Prostate gland (tissue), 2 donors: ENCODE results near the gene FRMD1. TPM values are rescaled to one million over a fixed set of nuclear protein-coding genes. Genes with fewer than 3 reads are reported as not detected.

Source experiments
- DNase-seq: peaks from one replicate; pipeline ENCODE4 v3.0.0-alpha.2; 2019; ENCODE audit warnings: low spot score
- H3K27ac ChIP-seq, 2 donors: fragments of 200-600 bp; sonication (generic); 2 replicates each; pipeline ENCODE4 v1.5.1; 2017 to 2019
- H3K27me3 ChIP-seq: fragments of 200-600 bp; sonication (generic); replicated peaks from 2 replicates; pipeline ENCODE4 v1.5.1; 2019; ENCODE audit not compliant: insufficient read depth
- H3K36me3 ChIP-seq, 2 donors: fragments of 200-600 bp; sonication (generic); 1 replicate in 1 of 2; 2 replicates in 1 of 2; pipeline versions ENCODE4 v1.5.1 to v1.8.1; 2017 to 2019
- H3K4me1 ChIP-seq: fragments of 200-600 bp; sonication (generic); replicated peaks from 2 replicates; pipeline ENCODE4 v1.5.1; 2019
- H3K4me3 ChIP-seq, 2 donors: fragments of 200-600 bp; sonication (generic); 2 replicates each; pipeline ENCODE4 v1.5.1; 2017 to 2019
- H3K9me3 ChIP-seq: fragments of 200-600 bp; sonication (generic); 2 replicates; pipeline ENCODE4 v1.5.1; 2017
- POLR2A ChIP-seq: fragments of 450-650 bp; IDR thresholded peaks from one replicate; pipeline ENCODE4 v1.6.1; 2016; ENCODE audit warnings: antibody characterized with exemption, mild to moderate bottlenecking
- POLR2AphosphoS5 ChIP-seq: sonication (generic); formaldehyde crosslinking; IDR thresholded peaks from one replicate; pipeline ENCODE4 v1.6.1; 2017; ENCODE audit warnings: antibody characterized with exemption
- WGBS: methylation state at CpG from one replicate; pipeline ENCODE4 v1.1.5; 2018; 5-methylcytosine and 5-hydroxymethylcytosine counted together
- intact Hi-C: fragments of 100-400 bp; cut with DNase I; formaldehyde crosslinking; loops from one replicate; pipeline ENCODE4 v1.14.2; 2022
- total RNA-seq, 2 donors: library from RNA; depleted of rRNA; stranded (reverse); fragments of >200 nt; gene quantifications; one replicate each; pipeline ENCODE4 v1.1.0, GENCODE V29; 2016
- TF ChIP-seq, protein P1 (sequence below), 4 experiments: fragments of 200-600 bp in 2 of 4; fragments of 450-650 bp in 2 of 4; sonication (generic) in 2 of 4; IDR thresholded peaks; 1 replicate in 3 of 4; 2 replicates in 1 of 4; pipeline ENCODE4 v1.5.1; 2016 to 2019; ENCODE audit warnings: antibody characterized with exemption in 4 of 4, mild to moderate bottlenecking in 2 of 4, moderate library complexity in 2 of 4

FRMD1 gene
- total RNA-seq, 2 donors from 2014 or later, result 0.18 to 2.2 TPM

DNA sequence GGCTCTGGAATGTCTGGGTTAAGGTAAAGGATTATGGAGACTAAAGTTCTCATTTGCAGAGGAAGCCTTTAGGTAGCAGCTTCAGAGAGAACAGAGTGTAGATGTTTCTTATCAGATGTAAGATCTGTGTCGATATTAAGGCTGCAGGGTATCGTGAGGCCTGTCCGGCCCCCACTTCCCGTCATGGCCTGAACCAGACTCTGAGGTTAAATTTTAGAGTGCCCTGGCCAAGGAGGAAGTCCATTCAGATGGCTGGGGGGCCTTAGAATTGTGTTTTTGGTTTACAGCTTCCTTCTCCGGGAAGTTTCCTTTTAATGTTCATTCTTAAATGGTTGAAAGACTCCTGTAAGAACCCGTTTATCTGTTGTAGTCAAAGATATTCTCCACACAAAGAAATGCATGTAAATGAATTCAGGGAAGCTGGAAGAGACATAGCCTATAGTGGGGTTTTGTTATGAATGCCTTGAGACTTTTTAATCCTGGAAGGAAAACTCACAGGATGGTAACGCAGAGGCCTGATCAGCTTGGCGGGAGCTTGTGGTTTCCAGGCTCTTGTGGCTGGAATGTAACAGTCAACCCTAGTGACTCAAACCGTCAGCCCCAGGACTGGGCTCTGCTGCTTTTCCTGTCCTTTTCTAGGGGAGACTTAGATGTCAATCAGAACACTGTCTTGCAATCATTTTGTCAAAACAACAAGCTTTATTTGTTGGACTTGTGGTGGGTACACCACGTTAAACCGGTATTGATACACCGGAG is 46.8 kb downstream of the FRMD1 start:
- H3K27ac ChIP-seq, result no peak overlapping the region
- H3K4me1 ChIP-seq, result no peaks in the 10 kb centered on the region
- 64% methylated on average over 12 of the region's 12 CpGs for WGBS
- no peak overlapping the region for H3K4me3 ChIP-seq
- no peaks in the 10 kb centered on the region for H3K9me3 ChIP-seq
- no peaks in the 10 kb centered on the region for H3K27me3 ChIP-seq
- intact Hi-C loops, result no loop called here
- TF ChIP-seq POLR2AphosphoS5 (no peak), POLR2A (no peak)
- TF ChIP-seq, protein P1, sequence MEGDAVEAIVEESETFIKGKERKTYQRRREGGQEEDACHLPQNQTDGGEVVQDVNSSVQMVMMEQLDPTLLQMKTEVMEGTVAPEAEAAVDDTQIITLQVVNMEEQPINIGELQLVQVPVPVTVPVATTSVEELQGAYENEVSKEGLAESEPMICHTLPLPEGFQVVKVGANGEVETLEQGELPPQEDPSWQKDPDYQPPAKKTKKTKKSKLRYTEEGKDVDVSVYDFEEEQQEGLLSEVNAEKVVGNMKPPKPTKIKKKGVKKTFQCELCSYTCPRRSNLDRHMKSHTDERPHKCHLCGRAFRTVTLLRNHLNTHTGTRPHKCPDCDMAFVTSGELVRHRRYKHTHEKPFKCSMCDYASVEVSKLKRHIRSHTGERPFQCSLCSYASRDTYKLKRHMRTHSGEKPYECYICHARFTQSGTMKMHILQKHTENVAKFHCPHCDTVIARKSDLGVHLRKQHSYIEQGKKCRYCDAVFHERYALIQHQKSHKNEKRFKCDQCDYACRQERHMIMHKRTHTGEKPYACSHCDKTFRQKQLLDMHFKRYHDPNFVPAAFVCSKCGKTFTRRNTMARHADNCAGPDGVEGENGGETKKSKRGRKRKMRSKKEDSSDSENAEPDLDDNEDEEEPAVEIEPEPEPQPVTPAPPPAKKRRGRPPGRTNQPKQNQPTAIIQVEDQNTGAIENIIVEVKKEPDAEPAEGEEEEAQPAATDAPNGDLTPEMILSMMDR (IDR thresholded peaks at IDR 0.05), result no peak
- H3K36me3 ChIP-seq, result no peaks in the 10 kb centered on the region
- DNase-seq, result no peak

DNA sequence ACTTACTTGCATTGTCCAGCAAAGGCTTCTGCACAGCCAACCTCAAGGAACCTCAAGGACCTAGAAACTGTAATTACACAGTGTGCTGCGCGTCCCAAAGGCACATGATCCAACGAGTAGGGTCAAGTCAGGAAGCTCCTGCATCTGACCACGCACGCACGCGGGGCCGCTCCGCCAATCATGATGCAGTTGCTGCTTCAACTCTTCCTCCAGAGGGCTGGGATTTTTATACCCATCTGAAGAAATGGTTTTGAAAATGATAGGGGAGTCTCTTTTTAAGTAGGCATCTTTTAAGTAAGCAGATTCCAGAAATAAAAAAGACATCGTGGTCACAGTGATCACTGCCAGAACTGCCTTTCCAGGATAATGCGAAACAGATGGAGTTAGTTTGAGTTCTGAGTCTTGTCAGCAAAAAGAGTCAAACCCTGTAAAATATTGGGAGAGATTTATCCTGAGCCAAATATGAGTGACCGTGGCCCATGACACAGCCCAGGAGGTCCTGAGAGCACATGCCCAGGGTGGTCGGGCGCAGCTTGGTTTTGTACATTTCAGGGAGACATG is 47.5 kb downstream of the FRMD1 start:
- no peak for DNase-seq
- no peak for TF ChIP-seq POLR2AphosphoS5
- TF ChIP-seq, protein P1 (IDR thresholded peaks at IDR 0.05), result no peak
- no peak for TF ChIP-seq POLR2A
- Histone ChIP-seq H3K36me3 (no peaks in the 10 kb centered on the region), H3K9me3 (no peaks in the 10 kb centered on the region), H3K4me3 (no peak overlapping the region), H3K4me1 (no peaks in the 10 kb centered on the region), H3K27ac (no peak overlapping the region), H3K27me3 (no peaks in the 10 kb centered on the region)
- 78% methylated on average over 14 of the region's 14 CpGs for WGBS
- intact Hi-C loops, result no loop called here

DNA sequence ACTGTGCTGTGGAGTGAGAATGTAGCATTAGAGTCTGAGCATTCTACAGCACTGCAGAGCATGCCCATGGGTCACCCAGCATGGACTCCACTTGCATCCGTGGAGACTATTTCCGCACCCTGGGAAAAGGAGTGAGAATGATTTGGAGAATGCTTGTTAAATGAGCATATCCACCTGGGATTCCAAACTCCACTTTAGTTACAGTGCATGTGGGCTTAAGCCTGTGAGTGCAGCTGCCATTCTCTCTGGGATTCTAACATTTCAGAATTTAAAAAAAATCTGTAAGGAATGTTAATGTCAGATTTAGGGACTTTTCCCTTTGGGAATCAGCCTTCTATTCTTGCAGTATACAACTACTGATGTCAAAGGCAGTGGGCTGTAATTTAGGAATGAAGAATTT is 48.1 kb downstream of the FRMD1 start:
- no peaks in the 10 kb centered on the region for H3K36me3 ChIP-seq
- no peak overlapping the region for H3K4me3 ChIP-seq
- TF ChIP-seq POLR2AphosphoS5 (no peak), POLR2A (no peak)
- TF ChIP-seq, protein P1 (IDR thresholded peaks at IDR 0.05), result no peak
- no peaks in the 10 kb centered on the region for H3K4me1 ChIP-seq
- no peaks in the 10 kb centered on the region for H3K27me3 ChIP-seq
- intact Hi-C loops, result no loop called here
- no peak for DNase-seq
- H3K27ac ChIP-seq, result no peak overlapping the region
- no peaks in the 10 kb centered on the region for H3K9me3 ChIP-seq
- 57% methylated on average over 2 of the region's 2 CpGs for WGBS

DNA sequence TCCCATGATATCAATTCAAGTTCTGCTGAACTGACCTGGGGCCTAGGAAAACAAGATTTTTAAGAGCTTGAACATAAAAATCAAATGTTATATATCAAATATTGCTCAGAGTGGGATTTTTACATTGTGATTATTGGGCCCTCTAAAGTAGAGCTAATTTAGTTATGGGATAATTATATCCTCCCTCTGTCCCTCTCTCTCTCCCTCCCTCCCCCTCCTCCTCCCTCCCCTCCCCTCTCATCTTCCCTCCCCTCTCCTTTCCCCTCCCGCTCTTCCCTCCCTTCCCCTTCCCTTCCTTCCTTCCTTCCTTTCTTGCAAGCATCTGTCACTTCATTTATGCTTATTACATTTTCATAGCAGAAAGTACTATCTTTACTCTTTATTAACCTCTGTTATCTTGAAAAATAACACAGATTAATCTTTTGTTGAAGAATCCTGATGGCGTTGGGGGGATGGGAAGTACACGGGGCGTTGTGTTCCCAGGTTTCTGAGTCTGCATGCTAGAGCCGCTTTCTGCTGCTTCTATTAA is 48.7 kb downstream of the FRMD1 start:
- no peak for DNase-seq
- TF ChIP-seq POLR2A, result no peak
- TF ChIP-seq POLR2AphosphoS5, result no peak
- TF ChIP-seq, protein P1 (IDR thresholded peaks at IDR 0.05), result no peak
- Histone ChIP-seq H3K9me3 (no peaks in the 10 kb centered on the region), H3K4me1 (no peaks in the 10 kb centered on the region), H3K4me3 (no peak overlapping the region), H3K27me3 (no peaks in the 10 kb centered on the region), H3K36me3 (no peaks in the 10 kb centered on the region), H3K27ac (no peak overlapping the region)
- intact Hi-C loops, result no loop called here
- 80% methylated on average over 5 of the region's 5 CpGs for WGBS
